KMS-11 (cell line): ENCODE results near the gene RBP5.

Experiments
- H2AFZ ChIP-seq: fragments of 200-600 bp; sonication (generic); 2 replicates; pipeline ENCODE4 v1.6.1; 2016; ENCODE audit warnings: antibody characterized with exemption, mixed run types, low read depth
- H3K27ac ChIP-seq: fragments of 200-600 bp; sonication (generic); 2 replicates; pipeline ENCODE4 v1.6.1; 2016; ENCODE audit warnings: mild to moderate bottlenecking, mixed run types
- H3K27me3 ChIP-seq: fragments of 200-600 bp; sonication (generic); 2 replicates; pipeline ENCODE4 v1.6.1; 2017; ENCODE audit warnings: mild to moderate bottlenecking, low read depth, mixed run types, moderate library complexity; ENCODE audit not compliant: insufficient read depth
- H3K36me3 ChIP-seq: fragments of 200-600 bp; sonication (generic); 2 replicates; pipeline ENCODE4 v1.6.1; 2017; ENCODE audit warnings: mild to moderate bottlenecking, mixed run types; ENCODE audit not compliant: insufficient read depth
- H3K4me1 ChIP-seq: fragments of 200-600 bp; sonication (generic); 2 replicates; pipeline ENCODE4 v1.6.1; 2016; ENCODE audit warnings: mild to moderate bottlenecking, low read depth, mixed run types; ENCODE audit not compliant: poor library complexity, severe bottlenecking
- H3K4me2 ChIP-seq: fragments of 200-600 bp; sonication (generic); 2 replicates; pipeline ENCODE4 v1.7.0; 2016; ENCODE audit warnings: mild to moderate bottlenecking, mixed run types
- H3K4me3 ChIP-seq: fragments of 200-600 bp; sonication (generic); IDR thresholded peaks from 2 replicates; pipeline ENCODE4 v1.6.1; 2017; ENCODE audit warnings: low read depth, low read length, mixed read lengths; ENCODE audit not compliant: insufficient read depth
- H3K79me2 ChIP-seq: fragments of 200-600 bp; sonication (generic); 2 replicates; pipeline ENCODE4 v1.6.1; 2016; ENCODE audit warnings: low read depth, mixed run types; ENCODE audit not compliant: insufficient read depth
- H3K9ac ChIP-seq: fragments of 200-600 bp; sonication (generic); 2 replicates; pipeline ENCODE4 v1.6.1; 2016; ENCODE audit warnings: mild to moderate bottlenecking, mixed run types
- H4K20me1 ChIP-seq: fragments of 200-600 bp; sonication (generic); 2 replicates; pipeline ENCODE4 v1.6.1; 2016; ENCODE audit warnings: mild to moderate bottlenecking, mixed run types; ENCODE audit not compliant: insufficient read depth
- TF ChIP-seq, protein P1 (sequence below): fragments of 200-600 bp; sonication (generic); conservative IDR thresholded peaks from 2 replicates; pipeline ENCODE4 v1.6.1; 2017; ENCODE audit warnings: low read depth, mild to moderate bottlenecking, antibody characterized with exemption, low read length, moderate library complexity, mixed read lengths

Gene RBP5

DNA sequence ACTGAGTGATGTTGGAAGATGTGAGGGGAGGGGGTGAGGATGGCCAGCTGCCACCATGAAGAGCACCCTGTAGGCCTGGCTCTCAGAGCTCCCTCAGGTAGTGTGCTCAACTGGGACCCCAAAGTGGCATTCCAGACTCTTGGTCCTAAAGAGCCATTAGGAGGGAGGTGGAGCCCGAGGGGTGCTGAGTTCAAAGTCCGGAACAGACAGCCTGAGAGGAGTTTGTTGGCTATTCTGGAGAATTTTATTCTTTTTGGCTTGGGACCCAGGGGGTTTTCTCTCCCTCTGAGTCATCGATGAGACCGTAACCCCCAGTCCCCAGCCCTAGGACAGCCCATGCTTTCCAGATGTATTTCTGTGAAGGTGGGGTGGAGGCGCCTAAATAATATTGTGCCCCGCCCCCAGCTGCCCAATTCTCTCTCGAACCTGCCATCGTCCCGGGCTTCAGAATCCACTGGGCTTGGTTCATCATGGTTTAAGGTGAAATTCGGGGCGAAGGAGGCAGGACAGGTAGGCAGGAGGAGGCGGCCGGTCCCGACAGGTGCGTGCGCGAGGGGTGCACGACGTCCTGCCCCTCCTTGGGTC lies 690 bp upstream of the RBP5 start:
- Histone ChIP-seq H3K27me3 (no peaks in the 10 kb centered on the region), H3K9ac (peak overlapping the region; percentile 71; the same call in 1 of the 2 replicates), H3K4me3 (no peak overlapping the region), H3K4me2 (peak overlapping the region; percentile 95), H3K79me2 (no peaks in the 10 kb centered on the region), H3K36me3 (no peaks in the 10 kb centered on the region), H3K4me1 (peaks cover 12% of the 10 kb centered on the region), H2AFZ (peak overlapping the region; percentile 81), H4K20me1 (no peaks in the 10 kb centered on the region), H3K27ac (no peak overlapping the region)
- TF ChIP-seq, protein P1, sequence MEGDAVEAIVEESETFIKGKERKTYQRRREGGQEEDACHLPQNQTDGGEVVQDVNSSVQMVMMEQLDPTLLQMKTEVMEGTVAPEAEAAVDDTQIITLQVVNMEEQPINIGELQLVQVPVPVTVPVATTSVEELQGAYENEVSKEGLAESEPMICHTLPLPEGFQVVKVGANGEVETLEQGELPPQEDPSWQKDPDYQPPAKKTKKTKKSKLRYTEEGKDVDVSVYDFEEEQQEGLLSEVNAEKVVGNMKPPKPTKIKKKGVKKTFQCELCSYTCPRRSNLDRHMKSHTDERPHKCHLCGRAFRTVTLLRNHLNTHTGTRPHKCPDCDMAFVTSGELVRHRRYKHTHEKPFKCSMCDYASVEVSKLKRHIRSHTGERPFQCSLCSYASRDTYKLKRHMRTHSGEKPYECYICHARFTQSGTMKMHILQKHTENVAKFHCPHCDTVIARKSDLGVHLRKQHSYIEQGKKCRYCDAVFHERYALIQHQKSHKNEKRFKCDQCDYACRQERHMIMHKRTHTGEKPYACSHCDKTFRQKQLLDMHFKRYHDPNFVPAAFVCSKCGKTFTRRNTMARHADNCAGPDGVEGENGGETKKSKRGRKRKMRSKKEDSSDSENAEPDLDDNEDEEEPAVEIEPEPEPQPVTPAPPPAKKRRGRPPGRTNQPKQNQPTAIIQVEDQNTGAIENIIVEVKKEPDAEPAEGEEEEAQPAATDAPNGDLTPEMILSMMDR = no peak

DNA sequence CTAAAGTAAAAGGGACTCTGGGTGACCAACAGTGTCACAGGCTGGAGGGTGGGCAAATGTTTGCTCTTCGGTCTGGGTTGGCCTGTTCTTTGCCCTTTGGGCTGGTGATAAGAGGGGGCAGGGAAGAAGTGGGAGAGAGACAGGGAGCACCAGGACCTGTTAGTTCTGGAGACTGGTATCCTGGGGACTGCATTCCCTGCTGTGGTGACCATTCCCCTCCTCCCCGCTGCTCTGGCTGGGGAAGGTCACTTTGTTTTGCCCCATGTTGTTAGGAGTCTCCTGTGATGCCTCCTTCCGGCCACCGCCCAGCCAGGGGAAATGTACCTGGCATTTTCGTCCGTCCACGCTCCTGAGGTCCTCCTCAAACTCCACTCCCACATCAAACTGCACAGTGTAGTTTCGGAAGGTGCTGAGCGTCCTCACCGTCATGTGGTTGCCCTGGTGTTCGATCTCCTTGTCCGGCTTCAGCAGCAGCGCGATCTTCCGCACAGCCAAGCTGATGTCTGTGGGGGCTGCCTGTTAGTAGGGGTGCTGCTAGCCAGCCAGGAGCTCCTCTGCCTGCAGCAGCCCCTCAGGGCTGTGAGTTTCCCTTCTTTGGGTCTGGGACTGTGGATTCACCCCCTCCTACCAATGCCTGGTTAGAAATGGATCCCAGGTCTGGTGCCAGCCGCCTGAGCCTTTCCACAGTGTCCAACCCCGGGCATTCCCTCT lies 618 bp downstream of the RBP5 start:
- no peak overlapping the region for H2AFZ ChIP-seq

DNA sequence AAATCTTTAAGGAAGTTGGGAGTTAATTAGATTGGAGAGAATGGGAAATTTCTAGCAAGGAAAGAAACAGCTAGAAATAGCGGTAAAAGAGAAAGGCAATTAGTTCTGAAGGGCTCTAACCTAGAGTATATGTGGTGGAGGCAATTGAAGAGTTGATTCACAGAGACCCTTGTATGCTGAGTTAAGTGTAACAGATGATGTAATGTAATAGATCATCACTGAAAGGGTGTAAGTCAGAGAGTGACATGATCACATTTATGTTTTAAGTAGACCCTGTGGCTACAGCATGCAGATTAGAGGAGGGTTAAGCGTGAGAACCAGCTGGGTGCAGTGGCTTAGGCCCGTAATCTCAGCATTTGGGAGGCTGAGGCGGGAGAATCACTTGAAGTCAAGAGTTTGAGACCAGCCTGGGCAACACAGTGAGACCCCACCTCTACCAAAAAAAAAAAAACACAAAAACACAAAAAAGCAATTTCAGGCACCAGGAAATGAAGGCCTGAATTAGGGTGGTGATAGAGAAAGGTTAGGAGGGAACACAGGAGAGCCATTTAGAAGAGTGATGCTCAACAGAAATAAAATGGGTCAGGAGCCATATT lies 3.0 kb downstream of the RBP5 start:
- Histone ChIP-seq H3K27me3 (no peaks in the 10 kb centered on the region), H3K9ac (no peak overlapping the region), H4K20me1 (no peaks in the 10 kb centered on the region), H2AFZ (no peak overlapping the region), H3K4me2 (no peak overlapping the region), H3K27ac (no peak overlapping the region), H3K4me3 (no peak overlapping the region), H3K79me2 (no peaks in the 10 kb centered on the region), H3K36me3 (no peaks in the 10 kb centered on the region), H3K4me1 (peaks cover 6% of the 10 kb centered on the region)
- TF ChIP-seq, protein P1 = no peak

More for the DNA sequence above, 618 bp downstream of the RBP5 start:
- H3K36me3 ChIP-seq = no peaks in the 10 kb centered on the region
- peaks cover 12% of the 10 kb centered on the region for H3K4me1 ChIP-seq
- H3K79me2 ChIP-seq = no peaks in the 10 kb centered on the region
- TF ChIP-seq, protein P1 = no peak
- no peak overlapping the region for H3K27ac ChIP-seq
- no peak overlapping the region for H3K4me2 ChIP-seq
- no peak overlapping the region for H3K9ac ChIP-seq
- H4K20me1 ChIP-seq = no peaks in the 10 kb centered on the region
- no peaks in the 10 kb centered on the region for H3K27me3 ChIP-seq
- no peak overlapping the region for H3K4me3 ChIP-seq

DNA sequence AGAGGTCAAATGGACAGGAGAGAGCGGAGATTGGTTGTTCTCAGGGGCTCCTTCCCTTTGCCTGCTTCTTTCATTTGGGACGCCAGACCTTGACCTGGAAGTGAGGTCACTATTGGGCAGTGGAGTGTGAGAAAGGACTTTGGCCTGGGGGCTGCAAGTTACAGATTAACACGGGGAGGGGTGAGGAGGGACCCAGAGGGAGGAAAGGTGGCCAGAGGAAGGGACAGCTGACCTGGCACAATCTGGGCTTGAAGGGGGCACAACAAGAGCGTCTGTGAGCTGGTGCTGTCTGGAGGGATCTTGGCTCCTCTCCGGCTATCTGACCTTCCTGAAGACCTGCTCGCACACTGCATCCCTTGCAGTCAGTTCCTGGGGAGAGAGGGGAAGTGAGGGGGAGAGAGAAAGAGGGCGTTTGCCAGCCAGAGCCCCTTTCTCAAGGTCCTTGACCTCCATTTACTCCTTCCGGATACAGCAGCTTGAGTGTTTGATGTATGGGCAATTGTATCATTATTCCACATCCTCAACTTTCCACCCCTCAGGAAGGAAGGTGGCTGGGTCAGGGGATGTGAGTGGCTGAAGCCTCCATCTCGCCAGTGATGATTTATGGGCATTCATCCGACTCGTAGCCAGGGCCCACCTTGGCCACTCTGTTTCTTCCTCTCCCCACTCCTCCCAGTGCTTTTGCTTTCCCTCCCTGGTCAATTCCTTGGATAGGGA lies 4.7 kb downstream of the RBP5 start:
- Histone ChIP-seq H3K27me3 (no peaks in the 10 kb centered on the region), H3K27ac (no peak overlapping the region), H2AFZ (no peak overlapping the region), H3K9ac (no peak overlapping the region), H4K20me1 (no peaks in the 10 kb centered on the region), H3K4me2 (no peak overlapping the region), H3K4me3 (no peak overlapping the region), H3K36me3 (no peaks in the 10 kb centered on the region), H3K79me2 (no peaks in the 10 kb centered on the region), H3K4me1 (peaks cover under 1% of the 10 kb centered on the region)
- TF ChIP-seq, protein P1 = no peak
